ENCODE data around the gene MRPL45.

Gene MRPL45

GRCh38 chr17:38349097-38349730 is 52.2 kb downstream of the MRPL45 start:
- DNase-seq = peak; percentile 33

GRCh38 chr17:38350035-38350434 is 53.1 kb downstream of the MRPL45 start:
- DNase-seq = no peak

GRCh38 chr17:38351412-38352222 is 54.6 kb downstream of the MRPL45 start, which contains the start of gene SOCS7:
Gene SOCS7 (plus strand): TSS chr17:38351844. CDS start chr17:38352053, 209 bp downstream.
- peak; percentile 56 for DNase-seq

DNA sequence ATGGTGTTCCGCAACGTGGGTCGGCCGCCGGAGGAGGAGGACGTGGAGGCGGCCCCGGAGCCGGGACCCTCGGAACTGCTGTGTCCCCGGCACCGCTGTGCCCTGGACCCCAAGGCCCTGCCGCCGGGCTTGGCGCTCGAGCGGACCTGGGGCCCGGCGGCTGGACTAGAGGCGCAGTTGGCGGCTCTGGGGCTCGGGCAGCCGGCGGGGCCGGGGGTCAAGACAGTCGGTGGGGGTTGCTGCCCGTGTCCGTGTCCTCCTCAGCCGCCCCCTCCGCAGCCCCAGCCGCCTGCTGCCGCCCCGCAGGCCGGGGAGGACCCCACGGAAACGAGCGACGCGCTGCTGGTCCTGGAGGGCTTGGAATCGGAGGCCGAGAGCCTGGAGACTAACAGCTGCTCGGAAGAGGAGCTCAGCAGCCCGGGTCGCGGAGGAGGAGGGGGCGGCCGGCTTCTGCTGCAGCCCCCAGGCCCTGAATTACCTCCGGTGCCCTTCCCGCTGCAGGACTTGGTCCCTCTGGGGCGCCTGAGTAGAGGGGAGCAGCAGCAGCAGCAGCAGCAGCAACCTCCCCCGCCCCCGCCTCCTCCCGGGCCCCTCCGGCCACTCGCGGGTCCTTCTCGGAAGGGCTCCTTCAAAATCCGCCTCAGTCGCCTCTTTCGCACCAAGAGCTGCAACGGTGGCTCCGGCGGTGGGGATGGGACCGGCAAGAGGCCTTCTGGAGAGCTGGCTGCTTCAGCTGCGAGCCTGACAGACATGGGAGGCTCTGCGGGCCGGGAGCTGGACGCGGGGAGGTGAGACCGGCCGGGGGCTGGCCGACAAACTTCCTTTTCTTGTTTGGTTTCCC is 55.5 kb downstream of the MRPL45 start:
- DNase-seq = no peak

DNA sequence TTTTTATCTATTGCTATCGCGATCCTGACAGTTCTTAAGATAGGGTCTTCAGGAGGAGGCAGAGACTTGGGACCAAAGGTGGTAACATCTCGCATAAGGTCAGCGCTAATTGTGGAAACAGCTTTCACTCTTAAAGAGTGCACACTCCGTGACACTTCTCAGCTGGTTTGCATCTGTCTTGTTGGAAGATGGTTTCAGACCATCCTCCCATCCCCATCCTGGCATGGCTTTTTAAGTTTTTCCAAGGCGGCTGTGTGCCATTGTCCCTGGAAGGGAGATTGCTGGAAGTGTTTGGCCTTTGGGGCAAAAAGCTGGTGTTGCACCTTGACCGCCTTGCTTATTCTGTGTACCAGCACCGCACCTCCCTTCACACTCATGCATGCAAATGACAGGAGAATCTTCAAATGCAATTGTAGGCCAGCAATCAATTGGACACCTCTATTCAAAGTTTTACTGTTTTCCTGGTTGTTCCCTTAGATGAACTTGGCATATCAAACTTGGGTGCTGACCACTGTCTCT is 56.2 kb downstream of the MRPL45 start:
- DNase-seq = no peak

- no peak for DNase-seq
Measured at GRCh38 chr17:38353668-38354067, 56.7 kb downstream of the MRPL45 start.

DNA sequence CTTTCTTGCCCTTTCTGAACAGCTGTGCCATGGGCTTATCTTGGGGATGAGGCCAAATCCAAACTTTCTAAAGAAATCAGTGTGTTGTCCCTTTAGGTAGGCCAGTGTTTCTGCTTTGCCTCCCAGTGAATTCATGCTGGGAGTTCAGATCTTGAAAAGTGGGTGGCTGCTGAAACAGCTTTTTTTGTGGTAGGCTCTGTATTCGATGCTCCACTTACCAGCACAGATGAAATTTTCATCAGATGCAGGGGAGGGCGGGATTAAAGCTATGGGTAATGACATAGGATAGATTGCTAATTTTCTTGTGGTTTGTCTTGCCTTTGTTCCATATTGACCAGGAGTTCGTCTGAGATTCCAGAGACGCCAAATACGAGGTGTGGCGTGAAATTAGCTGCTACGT is 57.5 kb downstream of the MRPL45 start:
- no peak for DNase-seq

DNA sequence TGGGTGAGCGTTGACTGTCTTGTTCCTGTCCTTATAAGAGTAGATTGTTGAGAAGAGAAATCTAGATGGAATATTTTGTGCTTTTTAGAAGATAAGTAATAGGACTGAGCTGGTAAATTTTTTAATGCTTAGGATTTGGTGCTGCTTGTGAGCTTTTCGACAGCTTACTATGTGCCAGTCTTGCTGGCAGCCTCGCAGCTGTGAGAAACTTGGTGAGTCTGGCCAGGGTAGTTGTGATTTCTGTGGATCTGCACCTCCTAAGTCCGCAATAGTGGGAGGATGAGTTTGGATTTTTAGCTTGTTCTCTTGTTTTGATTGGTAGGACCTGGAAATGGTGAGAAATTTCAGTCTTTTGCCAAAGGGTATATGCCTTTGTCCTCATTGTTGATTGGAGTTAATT is 58.3 kb downstream of the MRPL45 start:
- no peak for DNase-seq

DNA sequence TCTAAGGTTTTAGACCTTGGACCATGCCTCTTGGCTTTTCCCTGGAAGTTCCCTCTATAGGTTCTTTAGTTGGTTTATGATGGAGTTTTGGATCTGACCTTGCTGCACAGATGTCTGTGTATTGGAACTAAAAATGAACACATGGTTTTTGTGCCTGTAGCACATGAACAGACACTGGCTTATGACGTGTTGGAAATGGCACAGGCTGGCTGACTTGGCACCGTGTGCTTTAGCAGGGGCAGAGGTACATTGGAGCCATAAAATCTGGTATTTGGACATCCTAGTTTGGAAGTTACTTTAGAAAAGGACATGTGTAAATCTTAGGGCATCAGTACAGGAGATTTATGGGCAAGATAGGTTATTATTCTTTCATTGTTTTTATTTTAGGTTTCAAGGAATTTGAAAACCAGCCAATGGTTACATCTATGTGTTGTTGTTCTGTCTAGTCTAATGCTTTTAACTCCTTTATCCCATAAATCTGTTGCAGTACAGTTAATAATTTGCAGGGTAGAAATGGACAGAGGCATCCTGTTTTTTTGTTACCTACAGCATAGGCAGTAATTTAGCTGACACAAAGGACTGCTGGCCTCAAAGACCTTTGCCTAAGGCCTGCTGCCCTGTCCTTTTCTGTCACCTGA is 60.6 kb downstream of the MRPL45 start:
- DNase-seq = no peak

DNA sequence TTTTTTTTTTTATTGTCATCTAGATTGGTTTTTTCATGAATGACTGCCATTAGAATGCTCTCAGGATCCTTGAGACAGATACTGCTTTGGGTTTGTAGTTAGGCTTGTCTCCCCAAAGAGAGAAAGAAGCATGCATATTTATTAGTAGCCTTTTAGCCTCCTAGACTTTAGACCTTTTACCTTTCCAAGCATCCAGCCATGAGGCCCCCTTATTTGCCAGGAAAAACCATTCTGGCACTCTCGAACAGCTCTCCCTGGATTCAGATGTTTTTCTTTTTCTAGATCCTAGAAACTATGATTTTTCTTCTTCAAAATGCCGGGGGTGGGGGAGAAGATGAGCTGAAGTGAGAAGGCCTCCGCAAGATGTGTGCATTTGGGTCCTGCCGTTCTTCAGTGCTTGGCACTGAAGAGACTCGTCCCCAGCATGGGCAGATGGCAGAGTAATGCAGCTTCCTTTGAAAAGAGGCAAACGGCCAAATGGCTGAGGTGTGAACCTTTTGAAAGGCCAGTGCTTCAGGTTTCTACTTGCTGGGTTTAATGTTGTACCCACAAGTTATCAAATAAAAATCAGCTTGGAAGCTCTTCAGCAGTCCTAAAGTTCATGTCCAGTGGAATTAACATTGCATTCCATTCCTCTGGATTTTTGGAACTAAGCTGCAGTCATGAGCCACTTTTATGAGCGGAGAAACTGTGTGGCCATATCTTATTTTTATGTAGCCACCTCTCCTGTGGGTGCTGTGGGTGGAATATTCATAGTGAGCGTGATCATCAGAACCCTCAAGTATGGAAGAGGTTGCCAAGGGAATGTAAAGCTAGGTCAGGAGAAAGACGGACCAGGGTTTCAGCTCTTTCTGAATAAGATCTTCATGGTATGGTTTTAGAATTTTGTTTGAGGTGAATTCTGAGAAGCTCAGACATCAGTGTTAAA is 61.9 kb downstream of the MRPL45 start:
- no peak for DNase-seq

GRCh38 chr17:38361694-38362465 is 64.9 kb downstream of the MRPL45 start:
- DNase-seq = no peak

DNA sequence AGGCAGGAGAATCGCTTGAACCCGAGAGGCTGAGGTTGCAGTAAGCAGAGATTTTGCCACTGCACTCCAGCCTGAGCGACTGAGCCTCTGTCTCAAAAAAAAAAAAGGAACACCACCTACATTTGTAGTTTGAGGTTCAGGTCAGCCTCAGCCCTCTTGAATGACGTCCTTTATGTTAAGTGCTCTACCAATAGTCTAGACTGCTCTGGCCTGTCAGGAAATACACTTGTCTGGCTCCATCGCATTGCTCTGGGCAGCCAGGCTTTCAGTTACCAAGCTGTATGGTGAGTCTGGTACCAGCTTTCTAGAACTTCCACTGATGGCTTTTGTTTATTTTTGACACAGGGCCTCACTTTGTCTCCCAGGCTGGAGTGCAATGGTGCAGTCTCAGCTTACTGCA is 66.0 kb downstream of the MRPL45 start:
- DNase-seq = no peak

DNA sequence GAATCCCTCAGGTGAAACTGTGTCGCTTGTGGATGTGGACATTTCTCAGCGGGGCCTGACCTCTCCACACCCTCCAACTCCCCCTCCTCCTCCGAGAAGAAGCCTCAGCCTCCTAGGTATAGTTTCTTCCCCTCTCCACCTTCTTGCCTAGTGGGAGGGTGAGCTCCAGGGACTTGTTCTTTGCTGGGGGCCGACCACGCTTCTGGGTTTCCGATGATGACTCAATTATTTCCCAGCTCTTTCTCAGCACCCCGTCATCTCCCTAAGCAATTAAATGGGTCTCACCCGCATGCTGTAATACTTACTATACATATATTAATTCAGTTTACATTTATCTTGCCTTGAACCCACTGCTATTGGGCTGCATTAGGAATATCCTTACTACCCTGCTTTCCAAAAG is 67.8 kb downstream of the MRPL45 start:
- DNase-seq = no peak

DNA sequence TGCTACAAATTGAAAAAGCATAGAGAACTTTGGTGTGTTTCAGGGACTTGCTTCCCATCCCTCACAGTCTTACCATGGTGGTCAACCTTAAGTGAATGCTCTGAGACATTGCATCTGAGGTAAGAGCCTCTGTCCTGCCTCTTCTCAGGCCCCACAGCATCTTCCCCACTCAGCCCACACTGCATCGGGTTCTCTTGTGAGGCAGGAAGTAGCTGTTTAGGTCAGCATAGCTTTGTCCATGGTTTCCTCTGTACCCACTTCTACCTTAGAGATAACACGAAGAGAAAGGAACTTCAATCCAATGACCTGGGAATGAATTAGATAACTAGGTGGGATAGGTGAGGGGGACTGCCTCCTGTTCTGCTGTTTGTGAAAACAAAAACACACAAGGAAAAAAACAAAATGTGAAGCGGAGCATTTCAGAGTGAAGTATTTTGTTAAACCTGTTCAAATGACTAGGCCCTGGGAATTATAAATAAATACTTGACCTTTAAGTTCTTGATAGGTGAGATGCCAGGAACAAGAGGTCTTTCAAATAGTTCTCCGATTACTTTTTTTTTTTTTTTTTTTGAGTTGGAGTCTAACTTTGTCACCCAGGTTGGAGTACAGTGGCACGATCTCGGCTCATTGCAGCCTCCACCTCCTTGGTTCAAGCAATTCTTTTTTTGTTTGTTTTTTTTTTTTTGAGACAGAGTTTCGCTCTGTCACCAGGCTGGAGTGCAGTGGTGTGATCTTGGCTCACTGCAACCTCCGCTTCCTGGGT is 72.3 kb downstream of the MRPL45 start:
- DNase-seq = no peak

Data from NCI-H187 treated with DMSO at 0.1 percent for 48 hours (cell line).